OCI-LY1 (cell line): ENCODE data around the gene RAB4B.

Experiments used
- EZH2 ChIP-seq: fragments of 200-600 bp; sonication (generic), shearing (Covaris generic); IDR thresholded peaks from 2 replicates; pipeline ENCODE4 v1.8.0; 2017; ENCODE audit warnings: borderline replicate concordance, mixed run types, mild to moderate bottlenecking, antibody characterized with exemption, low read length, moderate library complexity, mixed read lengths
- TF ChIP-seq, protein P1 (sequence below): fragments of 200-600 bp; sonication (generic), shearing (Covaris generic); IDR thresholded peaks from 2 replicates; pipeline ENCODE4 v1.5.1; 2017; ENCODE audit warnings: mild to moderate bottlenecking, antibody characterized with exemption, low read length, moderate library complexity, mixed read lengths

DNA sequence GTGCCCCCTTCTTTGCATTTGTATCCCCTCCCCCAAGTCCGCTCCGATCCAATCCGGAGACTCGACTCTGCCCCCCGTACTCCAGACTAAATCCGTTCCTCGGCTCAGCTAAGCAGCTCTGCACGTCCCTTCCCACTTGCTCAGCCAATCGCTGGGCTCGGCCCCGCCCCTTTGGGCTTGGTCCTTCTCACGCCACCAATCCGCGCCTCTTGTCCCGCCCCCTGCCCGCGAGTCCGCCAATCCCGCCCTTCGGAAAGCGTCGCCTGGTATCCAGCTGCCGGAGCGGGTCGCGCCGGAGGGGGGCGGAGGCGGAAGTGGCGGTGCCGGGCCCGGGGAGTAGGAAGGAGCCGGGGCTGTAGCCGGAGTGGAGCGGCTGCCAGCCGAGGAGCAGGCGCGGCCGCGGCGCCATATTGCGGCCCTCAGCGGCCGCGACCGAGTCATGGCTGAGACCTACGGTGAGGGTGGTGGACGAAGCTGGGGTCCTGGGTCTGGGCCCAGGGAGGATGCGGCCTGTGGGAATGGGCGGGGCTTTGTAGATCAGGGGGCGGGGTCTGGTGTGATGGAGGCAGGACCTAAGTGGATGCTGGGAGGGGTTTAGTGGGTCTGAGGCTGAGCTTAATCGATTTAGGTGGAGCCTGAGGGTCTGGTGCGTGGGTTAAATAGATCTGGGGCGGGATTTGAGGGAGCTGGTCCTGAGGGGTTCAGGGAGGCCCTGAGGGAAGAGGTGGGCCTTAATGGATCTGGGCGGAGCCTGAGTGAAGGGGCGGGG, at the start of gene RAB4B:
- TF ChIP-seq, protein P1, sequence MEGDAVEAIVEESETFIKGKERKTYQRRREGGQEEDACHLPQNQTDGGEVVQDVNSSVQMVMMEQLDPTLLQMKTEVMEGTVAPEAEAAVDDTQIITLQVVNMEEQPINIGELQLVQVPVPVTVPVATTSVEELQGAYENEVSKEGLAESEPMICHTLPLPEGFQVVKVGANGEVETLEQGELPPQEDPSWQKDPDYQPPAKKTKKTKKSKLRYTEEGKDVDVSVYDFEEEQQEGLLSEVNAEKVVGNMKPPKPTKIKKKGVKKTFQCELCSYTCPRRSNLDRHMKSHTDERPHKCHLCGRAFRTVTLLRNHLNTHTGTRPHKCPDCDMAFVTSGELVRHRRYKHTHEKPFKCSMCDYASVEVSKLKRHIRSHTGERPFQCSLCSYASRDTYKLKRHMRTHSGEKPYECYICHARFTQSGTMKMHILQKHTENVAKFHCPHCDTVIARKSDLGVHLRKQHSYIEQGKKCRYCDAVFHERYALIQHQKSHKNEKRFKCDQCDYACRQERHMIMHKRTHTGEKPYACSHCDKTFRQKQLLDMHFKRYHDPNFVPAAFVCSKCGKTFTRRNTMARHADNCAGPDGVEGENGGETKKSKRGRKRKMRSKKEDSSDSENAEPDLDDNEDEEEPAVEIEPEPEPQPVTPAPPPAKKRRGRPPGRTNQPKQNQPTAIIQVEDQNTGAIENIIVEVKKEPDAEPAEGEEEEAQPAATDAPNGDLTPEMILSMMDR, result no peak
- TF ChIP-seq EZH2, result no peak
